GM19463 (cell line): ENCODE results near the gene DENND2D.
A peak's percentile ranks its signal among the peaks of the same experiment; 100 is the strongest.

Source experiments
- ATAC-seq: cut with Tn5 transposase; IDR thresholded peaks from one replicate; pipeline ENCODE4 v1.9.1; 2021; ENCODE audit warnings: mild to moderate bottlenecking, moderate library complexity; ENCODE audit not compliant: unreplicated experiment

The DENND2D gene

DNA sequence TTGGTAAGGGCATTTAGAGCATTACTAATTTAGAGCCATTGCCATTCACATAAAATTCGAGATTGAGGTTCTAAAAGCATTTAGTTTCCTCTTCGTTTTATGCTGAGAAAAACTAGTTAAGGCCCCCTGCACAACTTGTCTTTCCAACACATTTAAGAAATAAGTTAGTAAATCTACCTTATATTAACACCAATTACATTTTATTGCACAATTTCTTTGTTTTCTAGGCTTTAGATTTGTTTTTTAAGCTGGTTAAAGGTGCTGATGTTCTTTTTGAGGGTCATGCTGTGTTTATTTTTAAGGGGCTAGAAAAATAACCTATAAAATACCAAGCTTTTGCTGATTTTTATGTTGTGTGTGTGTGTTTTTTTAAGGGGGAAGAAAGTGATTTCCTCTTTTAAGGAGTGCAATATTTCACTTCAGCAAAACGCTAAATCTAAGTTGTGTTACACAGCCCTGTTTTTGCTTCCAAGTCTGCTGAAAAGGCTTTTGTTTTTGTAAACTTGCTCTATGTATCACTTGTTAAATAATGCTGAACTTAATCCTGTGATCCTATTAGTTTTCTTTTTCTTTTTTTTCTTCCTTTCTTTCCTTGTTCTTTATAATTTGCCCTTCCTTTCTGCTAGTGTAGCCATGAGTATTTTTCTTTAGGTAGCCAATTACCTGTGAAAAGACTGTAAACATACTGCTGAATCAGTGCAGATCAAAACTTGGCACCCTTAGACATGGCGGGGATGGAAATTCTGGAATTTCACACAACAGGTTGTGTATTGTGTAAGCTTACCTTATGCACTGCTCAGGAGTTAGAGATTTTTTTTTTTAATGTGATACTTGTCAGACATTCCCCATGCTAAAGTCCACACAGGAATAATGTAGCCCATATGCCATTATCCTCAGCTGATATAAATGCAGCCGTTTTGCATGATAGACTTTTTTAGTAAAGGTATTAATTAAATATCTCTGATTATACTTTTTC lies 58.9 kb downstream of the DENND2D start:
- no peak for ATAC-seq

- ATAC-seq: peak; percentile 30
Observed at GRCh38 chr1:111140680-111140967, 59.8 kb downstream of the DENND2D start.

GRCh38 chr1:111139956-111140679 lies 60.3 kb downstream of the DENND2D start, which contains the start of the genes CEPT1 and DRAM2:
CEPT1 (plus strand) TSS chr1:111140223; CDS start chr1:111147715, 7,492 bp downstream.
DRAM2 (minus strand) TSS chr1:111140093; CDS start chr1:111131554, 8,539 bp downstream.
- ATAC-seq: peak; percentile 65

- ATAC-seq: peak; percentile 32
Observed at GRCh38 chr1:111139324-111139955, 61.0 kb downstream of the DENND2D start.
